Stimulated activated naive B cell treated with anti-CD40 and anti-IgM and Interleukin-4, amounts not matched to agents 10 μg/mL and 1 μg/mL and 100 μg/mL, for 72 hours (primary cell): Measurements from ENCODE around the gene BBS9.
"Not testable (repeated sequence)": the region's sequence is repeated elsewhere in the genome, so short reads cannot be mapped to it uniquely, and the experiment has no call there.

Source experiments
- ATAC-seq, 2 donors: fragments of 150-1000 bp; cut with Tn5 transposase; replicated peaks; 2 replicates each; pipeline ENCODE4 v1.10.0; 2021; ENCODE audit warnings: moderate library complexity in 1 of 2
- DNase-seq: peaks from one replicate; pipeline ENCODE4 v3.0.0; 2021
- H3K27ac Mint-ChIP-seq: one replicate; pipeline ENCODE4 v1.8.0; 2022; ENCODE audit warnings: mild to moderate bottlenecking, mixed read lengths
- H3K27me3 Mint-ChIP-seq, 2 donors: one replicate each; pipeline ENCODE4 v1.8.0; 2022; ENCODE audit warnings: mixed read lengths in 2 of 2
- H3K36me3 Mint-ChIP-seq, 2 donors: one replicate each; pipeline ENCODE4 v1.8.0; 2022; ENCODE audit warnings: mixed read lengths in 2 of 2, mild to moderate bottlenecking in 1 of 2
- H3K4me1 Mint-ChIP-seq, 2 donors: one replicate each; pipeline ENCODE4 v1.8.0; 2022; ENCODE audit warnings: mixed read lengths in 2 of 2, mild to moderate bottlenecking in 1 of 2
- H3K4me3 Mint-ChIP-seq, 2 donors: one replicate each; pipeline ENCODE4 v1.8.0; 2022; ENCODE audit warnings: mild to moderate bottlenecking in 2 of 2, mixed read lengths in 2 of 2, moderate library complexity in 1 of 2
- H3K9me3 Mint-ChIP-seq, 2 donors: one replicate each; pipeline ENCODE4 v1.8.0; 2022; ENCODE audit warnings: mixed read lengths in 2 of 2, mild to moderate bottlenecking in 1 of 2

The BBS9 gene

GRCh38 chr7:33128990-33129805 lies at the start of gene BBS9:
Gene BBS9 (plus strand): TSS chr7:33129564. CDS start chr7:33146253, 16,689 bp downstream.
- ATAC-seq = peak; percentile 98 to 99
- H3K4me3 Mint-ChIP-seq = peak within 1 kb of the TSS; percentile 95 to 98

GRCh38 chr7:33079763-33080690 lies 49.3 kb upstream of the BBS9 start:
- no peak overlapping the region for H3K27ac Mint-ChIP-seq
- no peak for DNase-seq
- peaks cover 7 to 10% of the 10 kb centered on the region in 2 donors for H3K4me1 Mint-ChIP-seq
- no peak for ATAC-seq
- no peak overlapping the region for H3K4me3 Mint-ChIP-seq
- H3K36me3 Mint-ChIP-seq = no peaks in the 10 kb centered on the region
- H3K27me3 Mint-ChIP-seq = no peaks in the 10 kb centered on the region
- no peaks in the 10 kb centered on the region for H3K9me3 Mint-ChIP-seq

More at GRCh38 chr7:33128990-33129805, at the start of gene BBS9:
- peak; percentile 93 for DNase-seq
- peaks cover 10 to 22% of the 10 kb centered on the region in 2 donors for H3K4me1 Mint-ChIP-seq
- H3K9me3 Mint-ChIP-seq = no peaks in the 10 kb centered on the region
- peak within 1 kb of the TSS; percentile 93 for H3K27ac Mint-ChIP-seq
- H3K36me3 Mint-ChIP-seq = peaks cover 0 to 3% of the 10 kb centered on the region in 2 donors
- no peaks in the 10 kb centered on the region for H3K27me3 Mint-ChIP-seq

- Mint-ChIP-seq H3K4me1 (peaks cover 8 to 16% of the 10 kb centered on the region in 2 donors), H3K4me3 (no peak overlapping the region), H3K27me3 (no peaks in the 10 kb centered on the region), H3K27ac (no peak overlapping the region), H3K36me3 (peaks cover 6 to 13% of the 10 kb centered on the region in 2 donors), H3K9me3 (peaks cover 0 to 5% of the 10 kb centered on the region in 2 donors)
- ATAC-seq (no peak), DNase-seq (no peak)
These were observed 42.0 kb upstream of the BBS9 start for GRCh38 chr7:33087356-33087755.

- Mint-ChIP-seq H3K27me3 (no peaks in the 10 kb centered on the region), H3K9me3 (peaks cover 0 to 5% of the 10 kb centered on the region in 2 donors), H3K36me3 (peaks cover 11 to 18% of the 10 kb centered on the region in 2 donors), H3K27ac (no peak overlapping the region), H3K4me3 (no peak overlapping the region), H3K4me1 (peaks cover 9 to 20% of the 10 kb centered on the region in 2 donors)
- ATAC-seq (no peak), DNase-seq (no peak)
These were observed 41.5 kb upstream of the BBS9 start for GRCh38 chr7:33087858-33088257.

GRCh38 chr7:33089142-33089541 lies 40.2 kb upstream of the BBS9 start:
- H3K4me3 Mint-ChIP-seq = no peak overlapping the region
- peaks cover 0 to 5% of the 10 kb centered on the region in 2 donors for H3K9me3 Mint-ChIP-seq
- H3K27me3 Mint-ChIP-seq = no peaks in the 10 kb centered on the region
- peaks cover 17 to 31% of the 10 kb centered on the region in 2 donors for H3K36me3 Mint-ChIP-seq
- peaks cover 12 to 32% of the 10 kb centered on the region in 2 donors for H3K4me1 Mint-ChIP-seq
- no peak overlapping the region for H3K27ac Mint-ChIP-seq
- DNase-seq = no peak
- no peak for ATAC-seq

- Mint-ChIP-seq H3K4me3 (no peak overlapping the region), H3K27ac (no peak overlapping the region), H3K4me1 (peaks cover 12 to 41% of the 10 kb centered on the region in 2 donors), H3K27me3 (no peaks in the 10 kb centered on the region), H3K36me3 (peaks cover 32 to 45% of the 10 kb centered on the region in 2 donors), H3K9me3 (peaks cover 0 to 5% of the 10 kb centered on the region in 2 donors)
- DNase-seq (no peak), ATAC-seq (no peak)
These were observed 38.2 kb upstream of the BBS9 start for GRCh38 chr7:33091111-33091531.

GRCh38 chr7:33091641-33092191 lies 37.6 kb upstream of the BBS9 start:
- ATAC-seq = no peak
- Mint-ChIP-seq H3K4me1 (peaks cover 12 to 41% of the 10 kb centered on the region in 2 donors), H3K4me3 (no peak overlapping the region), H3K27ac (no peak overlapping the region), H3K36me3 (peaks cover 32 to 50% of the 10 kb centered on the region in 2 donors), H3K27me3 (no peaks in the 10 kb centered on the region), H3K9me3 (peaks cover 0 to 5% of the 10 kb centered on the region in 2 donors)
- DNase-seq = no peak

- H3K4me3 Mint-ChIP-seq = no peak overlapping the region
- H3K36me3 Mint-ChIP-seq = peaks cover 39 to 59% of the 10 kb centered on the region in 2 donors
- no peak overlapping the region for H3K27ac Mint-ChIP-seq
- no peaks in the 10 kb centered on the region for H3K27me3 Mint-ChIP-seq
- DNase-seq (no peak), ATAC-seq (no peak)
- H3K9me3 Mint-ChIP-seq = peaks cover 0 to 5% of the 10 kb centered on the region in 2 donors
- H3K4me1 Mint-ChIP-seq = peaks cover 13 to 45% of the 10 kb centered on the region in 2 donors
These were observed 36.1 kb upstream of the BBS9 start for GRCh38 chr7:33093266-33093665.

GRCh38 chr7:33094745-33095275 lies 34.6 kb upstream of the BBS9 start:
- H3K27ac Mint-ChIP-seq, DNase-seq, ATAC-seq, H3K27me3 Mint-ChIP-seq, H3K4me3 Mint-ChIP-seq, H3K9me3 Mint-ChIP-seq: not testable (repeated sequence)
- Mint-ChIP-seq H3K36me3 (peaks cover 47 to 65% of the 10 kb centered on the region in 2 donors), H3K4me1 (peaks cover 15 to 49% of the 10 kb centered on the region in 2 donors)

- peak overlapping the region; percentile 54 to 75 for H3K4me3 Mint-ChIP-seq
- ATAC-seq = peak; percentile 88 to 93
- no peak for DNase-seq
- peaks cover 56 to 81% of the 10 kb centered on the region in 2 donors for H3K36me3 Mint-ChIP-seq
- H3K27ac Mint-ChIP-seq = peak overlapping the region; percentile 98
- H3K27me3 Mint-ChIP-seq = no peaks in the 10 kb centered on the region
- H3K9me3 Mint-ChIP-seq = no peaks in the 10 kb centered on the region
- H3K4me1 Mint-ChIP-seq = peaks cover 29 to 63% of the 10 kb centered on the region in 2 donors
These were observed 30.0 kb upstream of the BBS9 start for GRCh38 chr7:33099154-33099940.

- peak; percentile 50 to 56 for ATAC-seq
- peak overlapping the region; percentile 96 for H3K27ac Mint-ChIP-seq
- H3K4me3 Mint-ChIP-seq = peak overlapping the region in 1 of 2 donors; percentile 62
- no peaks in the 10 kb centered on the region for H3K27me3 Mint-ChIP-seq
- peaks cover 53 to 78% of the 10 kb centered on the region in 2 donors for H3K36me3 Mint-ChIP-seq
- DNase-seq = no peak
- H3K9me3 Mint-ChIP-seq = no peaks in the 10 kb centered on the region
- peaks cover 38 to 66% of the 10 kb centered on the region in 2 donors for H3K4me1 Mint-ChIP-seq
These were observed 28.6 kb upstream of the BBS9 start for GRCh38 chr7:33100770-33101169.

GRCh38 chr7:33101906-33102305 lies 27.5 kb upstream of the BBS9 start:
- H3K4me3 Mint-ChIP-seq = no peak overlapping the region
- ATAC-seq = no peak
- H3K36me3 Mint-ChIP-seq = peaks cover 50 to 67% of the 10 kb centered on the region in 2 donors
- H3K4me1 Mint-ChIP-seq = peaks cover 44 to 78% of the 10 kb centered on the region in 2 donors
- H3K9me3 Mint-ChIP-seq = no peaks in the 10 kb centered on the region
- DNase-seq = no peak
- H3K27ac Mint-ChIP-seq = peak overlapping the region; percentile 14
- H3K27me3 Mint-ChIP-seq = no peaks in the 10 kb centered on the region
